ENCODE measurements around the gene PIP5K1C.
"Not testable (repeated sequence)": the region's sequence is repeated elsewhere in the genome, so short reads cannot be mapped to it uniquely, and the experiment has no call there.

DNA sequence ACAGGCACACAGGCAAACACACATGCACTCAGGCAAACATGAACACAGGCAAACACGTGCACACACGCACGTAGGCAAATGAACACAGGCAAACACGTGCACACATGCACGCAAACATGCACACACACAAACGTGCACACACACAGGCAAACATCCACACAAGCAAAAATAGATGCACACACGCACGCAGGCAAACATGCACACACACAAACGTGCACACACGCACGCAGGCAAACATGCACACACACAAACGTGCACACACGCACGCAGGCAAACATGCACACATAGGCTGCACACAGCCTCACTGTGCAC lies 33.8 kb downstream of the PIP5K1C start:
- TF ChIP-seq POLR2A, CTCF (IDR thresholded peaks at IDR 0.05): not testable (repeated sequence)

All from ovary (tissue), 3 donors.